ACHN (cell line): ENCODE measurements around the gene NR3C2.

ENCODE experiments used
- DNase-seq: peaks from one replicate; pipeline ENCODE4 v3.0.0-alpha.2; 2015
- in situ Hi-C: cut with HindIII; loops from 2 replicates; pipeline ENCODE4 v1.10.0; 2017; ENCODE audit warnings: low sequenced_read_pairs, low pct_ligation_motif_present, low pct_unique_long_range_greater_than_20kb

Gene NR3C2

GRCh38 chr4:148078061-148078460 lies 364.2 kb downstream of the NR3C2 start:
- in situ Hi-C loops: no loop called here
- no peak for DNase-seq

DNA sequence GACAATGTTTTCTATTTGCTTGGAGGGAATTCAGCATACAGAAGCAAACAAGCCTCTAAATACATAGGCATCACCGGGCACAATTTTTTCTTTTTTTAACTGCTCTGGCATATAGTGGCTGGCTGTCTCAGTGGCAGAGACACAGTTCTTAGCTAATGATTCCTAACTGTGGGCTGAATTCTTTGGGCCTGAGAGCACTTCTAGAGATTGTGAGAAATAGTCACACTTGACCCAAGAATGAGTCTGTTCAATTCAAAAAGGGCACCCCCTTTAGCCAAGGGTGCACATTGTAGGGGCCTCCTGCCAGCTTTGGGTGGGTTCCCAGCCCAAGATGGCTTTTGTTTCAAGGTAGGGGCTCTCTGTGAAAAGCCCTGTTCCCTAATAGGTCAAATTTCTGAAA lies 364.6 kb downstream of the NR3C2 start:
- no peak for DNase-seq
- in situ Hi-C loops: no loop called here

DNA sequence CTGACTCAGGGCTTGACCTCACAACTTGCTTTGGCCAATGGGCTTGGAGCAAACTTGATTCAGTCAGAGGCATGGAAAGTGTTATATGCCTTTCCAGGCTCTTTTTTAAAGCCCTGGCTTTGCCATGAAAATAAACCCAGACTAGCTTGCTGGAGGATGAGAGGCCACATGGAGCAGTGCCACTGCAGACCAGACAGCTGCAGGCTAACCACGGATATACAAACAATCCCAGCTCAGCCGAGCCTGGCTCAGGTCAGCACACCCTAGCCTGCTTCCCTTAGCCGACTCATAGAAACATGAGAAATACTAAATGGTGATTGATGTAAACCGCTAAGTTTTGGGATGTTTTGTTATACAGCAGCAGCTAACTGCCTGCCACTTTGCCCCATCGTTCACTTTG lies 365.2 kb downstream of the NR3C2 start:
- DNase-seq: no peak
- in situ Hi-C loops: no loop called here

GRCh38 chr4:148075438-148075837 lies 366.8 kb downstream of the NR3C2 start:
- no peak for DNase-seq
- in situ Hi-C loops: no loop called here

GRCh38 chr4:148074462-148074861 lies 367.8 kb downstream of the NR3C2 start:
- in situ Hi-C loops: no loop called here

GRCh38 chr4:148073349-148073748 lies 368.9 kb downstream of the NR3C2 start:
- DNase-seq: no peak
- in situ Hi-C loops: no loop called here

More at GRCh38 chr4:148074462-148074861, 367.8 kb downstream of the NR3C2 start:
- no peak for DNase-seq

DNA sequence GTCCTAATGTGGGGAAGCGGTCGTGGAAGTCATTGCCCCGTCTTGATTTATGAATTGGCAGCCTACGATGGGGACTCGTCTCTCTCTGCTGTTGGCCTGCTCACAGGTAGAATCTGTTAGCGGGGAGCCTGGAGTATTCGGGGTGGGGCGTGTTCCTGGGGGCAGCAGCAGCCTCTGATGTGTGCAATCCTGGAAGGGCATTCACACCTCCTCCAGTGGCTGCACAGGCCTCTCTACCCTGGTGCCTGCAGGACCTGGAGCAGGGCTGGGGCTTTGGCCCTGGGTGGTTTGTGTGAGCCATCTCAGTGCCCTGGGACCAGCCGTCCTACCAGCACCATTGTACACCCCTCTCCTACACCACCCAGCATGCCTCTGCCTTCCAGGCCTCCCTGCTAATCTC lies 369.4 kb downstream of the NR3C2 start:
- no peak for DNase-seq
- in situ Hi-C loops: no loop called here

GRCh38 chr4:148071009-148071408 lies 371.2 kb downstream of the NR3C2 start:
- in situ Hi-C loops: no loop called here

GRCh38 chr4:148069895-148070178 lies 372.4 kb downstream of the NR3C2 start:
- in situ Hi-C loops: no loop called here
- no peak for DNase-seq

More at GRCh38 chr4:148071009-148071408, 371.2 kb downstream of the NR3C2 start:
- peak; percentile 38 for DNase-seq

DNA sequence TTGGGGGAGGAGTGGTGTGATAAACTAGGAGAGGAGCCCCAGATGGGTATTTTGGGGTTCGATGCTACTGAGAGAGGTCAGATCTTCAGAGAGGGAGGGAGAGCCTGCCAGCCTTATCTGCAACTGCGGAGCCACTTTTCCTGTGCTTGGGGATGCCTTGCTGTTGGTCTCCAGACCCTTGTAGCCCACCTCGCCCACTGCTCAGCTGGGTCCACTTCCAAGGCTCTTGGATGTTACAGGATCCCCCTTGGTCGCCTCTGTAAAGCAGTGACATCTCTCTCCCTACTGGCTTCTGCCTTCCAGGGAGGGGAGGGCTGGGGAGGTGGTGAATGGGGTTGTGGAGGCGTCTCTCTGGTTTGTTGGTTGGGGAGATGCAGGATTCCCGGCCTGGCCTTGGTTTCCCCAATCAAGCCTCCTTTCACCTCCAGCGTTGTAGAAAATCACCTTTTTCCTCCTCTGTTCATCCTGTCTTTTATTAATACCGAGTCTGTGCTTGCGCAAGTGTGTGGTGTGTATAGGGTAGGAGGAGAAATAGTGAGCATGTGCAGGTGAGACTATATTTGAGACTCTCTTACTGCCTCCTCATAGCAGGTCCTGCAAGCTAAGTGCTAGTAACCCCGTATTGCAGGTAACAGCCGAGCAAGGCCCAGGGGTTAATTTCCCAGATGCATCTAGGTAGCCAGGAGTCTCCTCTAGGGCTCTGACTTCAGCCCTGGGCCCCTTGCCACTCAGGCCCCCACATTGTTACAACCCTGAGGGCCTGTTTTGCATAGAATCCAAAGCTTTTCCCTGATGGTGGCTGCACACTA lies 372.9 kb downstream of the NR3C2 start:
- DNase-seq: no peak
- in situ Hi-C loops: no loop called here

GRCh38 chr4:148068065-148068911 lies 373.9 kb downstream of the NR3C2 start:
- in situ Hi-C loops: no loop called here
- DNase-seq: no peak

GRCh38 chr4:148067301-148067916 lies 374.8 kb downstream of the NR3C2 start:
- in situ Hi-C loops: no loop called here
- DNase-seq: no peak

DNA sequence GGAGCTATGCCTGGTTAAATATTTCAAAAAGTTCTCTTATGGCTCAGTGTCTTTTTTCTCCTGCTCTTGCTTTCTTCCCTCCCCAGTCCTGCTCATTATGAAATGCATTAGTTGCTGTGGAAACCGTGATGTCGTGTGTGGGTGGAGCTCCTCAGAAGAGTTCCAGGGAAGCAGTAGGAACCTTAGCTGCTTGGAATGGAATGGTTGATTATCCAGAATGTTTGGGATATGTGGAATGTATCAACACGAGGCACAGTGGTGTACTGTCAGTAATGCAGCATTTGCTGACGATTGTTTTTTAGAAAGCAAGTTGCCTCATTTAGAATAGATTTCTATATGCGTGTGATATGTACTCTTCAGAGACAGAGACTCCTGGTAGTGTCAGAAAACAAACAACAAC lies 377.1 kb downstream of the NR3C2 start:
- in situ Hi-C loops: no loop called here
- no peak for DNase-seq

GRCh38 chr4:148064451-148064850 lies 377.8 kb downstream of the NR3C2 start:
- no peak for DNase-seq
- in situ Hi-C loops: no loop called here

- no peak for DNase-seq
- in situ Hi-C loops: no loop called here
Observed at GRCh38 chr4:148062301-148062950, 379.8 kb downstream of the NR3C2 start.

- in situ Hi-C loops: no loop called here
- DNase-seq: no peak
Observed at GRCh38 chr4:148061795-148062194, 380.4 kb downstream of the NR3C2 start.

- in situ Hi-C loops: no loop called here
- DNase-seq: no peak
Observed at GRCh38 chr4:148061141-148061481, 381.1 kb downstream of the NR3C2 start.

DNA sequence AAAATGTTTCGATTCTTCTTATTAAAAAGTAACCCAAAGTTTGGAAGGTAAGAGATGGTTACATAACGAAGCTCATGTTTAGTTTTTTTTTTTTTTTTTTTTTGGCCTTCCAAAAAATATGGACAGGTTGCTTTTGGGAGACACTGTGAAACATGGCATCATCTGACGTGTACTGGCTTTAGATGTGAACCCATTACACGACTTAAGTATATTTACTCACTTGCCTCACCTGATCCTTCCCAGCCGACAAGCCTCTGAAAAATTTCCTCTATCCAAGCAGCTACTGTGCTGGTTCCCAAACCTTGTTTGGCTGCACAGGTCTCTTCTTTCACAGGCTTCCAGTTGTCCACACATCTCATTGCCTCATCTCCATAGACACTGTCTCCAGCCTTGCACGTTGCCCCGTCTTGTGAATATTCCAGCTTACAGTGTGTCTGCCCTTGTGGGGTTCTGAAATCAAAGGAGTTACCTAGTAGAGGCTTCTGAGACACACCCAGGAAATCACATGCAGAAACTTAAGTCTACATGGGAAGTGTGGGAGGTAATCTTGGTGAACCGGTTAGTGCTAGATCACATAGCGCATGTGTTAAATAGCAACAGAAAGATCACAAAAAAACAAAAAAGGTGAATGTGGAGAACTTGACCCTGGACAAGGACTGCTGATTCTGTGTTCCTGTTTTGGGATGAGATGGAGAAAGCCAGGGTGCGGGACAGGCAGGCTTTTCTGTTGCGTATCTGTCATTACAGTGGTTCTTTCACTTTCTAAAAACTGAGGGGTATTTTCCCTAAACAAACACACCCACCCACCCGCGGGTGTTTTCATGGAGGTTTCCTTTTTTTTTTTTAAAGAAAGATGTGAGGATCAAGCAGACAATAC lies 381.7 kb downstream of the NR3C2 start:
- in situ Hi-C loops: no loop called here
- no peak for DNase-seq
